ENCODE results near the gene LSMEM2.
"Not testable (repeated sequence)": the region's sequence is repeated elsewhere in the genome, so short reads cannot be mapped to it uniquely, and the experiment has no call there.

Gene LSMEM2

DNA sequence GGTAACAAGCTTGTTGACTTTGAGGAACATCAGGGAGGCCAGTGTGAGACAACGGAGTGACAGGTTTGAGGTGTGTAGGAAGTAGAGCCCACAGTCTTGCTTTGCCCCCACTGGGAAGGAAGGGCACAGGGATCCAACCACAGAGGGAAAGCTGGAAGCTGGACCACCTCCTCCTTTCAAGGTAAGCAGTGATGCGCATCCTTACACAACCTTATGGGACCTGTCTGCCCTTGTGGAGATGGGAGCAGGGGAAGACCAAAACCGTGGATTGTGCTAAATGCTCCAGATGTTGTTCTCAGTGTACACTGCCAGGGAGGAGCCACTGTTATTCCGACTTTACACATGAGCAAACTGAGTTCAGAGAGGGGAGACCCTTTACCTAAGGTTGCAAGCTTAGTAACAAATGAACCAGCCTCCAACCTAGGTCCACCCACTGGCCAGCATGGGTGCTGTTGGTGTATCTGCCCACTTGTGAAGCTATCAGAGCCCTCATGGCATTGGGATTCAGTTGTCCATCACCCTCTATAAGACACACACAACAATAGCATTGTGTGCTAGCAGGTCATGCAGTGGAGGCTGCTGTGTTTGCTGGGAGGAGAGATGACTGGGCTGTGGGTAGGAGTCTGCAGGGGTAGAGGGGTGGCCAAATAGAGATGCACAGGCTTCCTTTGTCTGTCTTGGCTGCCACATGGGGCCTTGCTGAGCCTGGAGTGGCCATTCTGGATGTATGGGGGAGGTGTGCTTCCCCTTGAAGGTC, 586 bp upstream of the LSMEM2 start:
- DNase-seq (ENCODE audit: low read depth): no peak

- no peak for DNase-seq (ENCODE audit: low read depth)
Observed at GRCh38 chr3:50279255-50280016, 549 bp downstream of the LSMEM2 start.

DNA sequence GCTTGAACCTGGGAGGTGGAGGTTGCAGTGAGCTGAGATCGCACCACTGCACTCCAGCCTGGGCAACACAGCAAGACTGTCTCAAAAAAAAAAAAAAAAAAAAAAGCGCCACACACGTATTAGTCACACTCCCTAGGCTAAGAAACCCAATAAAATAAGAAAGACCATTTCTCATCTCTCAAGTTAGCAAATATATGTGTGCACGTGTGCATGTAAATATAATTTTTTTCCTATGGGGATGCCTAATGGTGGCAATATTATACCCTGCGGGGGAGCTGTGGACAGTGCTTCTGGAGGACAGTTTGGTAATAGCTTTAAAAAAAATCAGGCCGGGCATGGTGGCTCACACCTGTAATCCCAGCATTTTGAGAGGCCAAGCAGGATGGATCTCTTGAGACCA, 5.2 kb downstream of the LSMEM2 start:
- DNase-seq (ENCODE audit: low read depth): not testable (repeated sequence)

- no peak for DNase-seq (ENCODE audit: low read depth)
Observed at GRCh38 chr3:50286322-50287227, 7.7 kb downstream of the LSMEM2 start.

- no peak for DNase-seq (ENCODE audit: low read depth)
Observed at GRCh38 chr3:50287262-50287661, 8.4 kb downstream of the LSMEM2 start.

GRCh38 chr3:50288387-50289007, 9.6 kb downstream of the LSMEM2 start:
- DNase-seq (ENCODE audit: low read depth): no peak

DNA sequence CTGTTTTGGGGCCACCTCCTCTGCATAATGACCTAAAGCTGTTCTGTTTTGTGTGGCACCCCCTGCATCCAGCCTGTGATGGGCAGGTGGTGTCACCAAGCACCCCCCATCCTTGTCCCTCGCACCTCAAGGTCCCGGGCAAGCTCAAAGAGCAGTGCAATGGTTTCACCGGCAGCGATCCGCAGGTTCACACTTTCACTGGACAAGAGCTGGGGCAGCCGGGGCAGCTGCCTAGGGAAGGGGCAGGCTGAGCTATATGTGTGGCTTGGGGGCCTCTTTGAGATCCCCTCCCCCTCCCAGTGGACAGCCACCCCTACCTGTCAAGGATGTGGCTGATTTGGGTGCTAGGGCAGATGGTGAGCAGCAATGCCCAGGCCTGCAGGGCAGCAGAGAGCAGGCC, 10.2 kb downstream of the LSMEM2 start:
- no peak for DNase-seq (ENCODE audit: low read depth)

GRCh38 chr3:50290161-50290641, 11.3 kb downstream of the LSMEM2 start:
- DNase-seq (ENCODE audit: low read depth): no peak

DNA sequence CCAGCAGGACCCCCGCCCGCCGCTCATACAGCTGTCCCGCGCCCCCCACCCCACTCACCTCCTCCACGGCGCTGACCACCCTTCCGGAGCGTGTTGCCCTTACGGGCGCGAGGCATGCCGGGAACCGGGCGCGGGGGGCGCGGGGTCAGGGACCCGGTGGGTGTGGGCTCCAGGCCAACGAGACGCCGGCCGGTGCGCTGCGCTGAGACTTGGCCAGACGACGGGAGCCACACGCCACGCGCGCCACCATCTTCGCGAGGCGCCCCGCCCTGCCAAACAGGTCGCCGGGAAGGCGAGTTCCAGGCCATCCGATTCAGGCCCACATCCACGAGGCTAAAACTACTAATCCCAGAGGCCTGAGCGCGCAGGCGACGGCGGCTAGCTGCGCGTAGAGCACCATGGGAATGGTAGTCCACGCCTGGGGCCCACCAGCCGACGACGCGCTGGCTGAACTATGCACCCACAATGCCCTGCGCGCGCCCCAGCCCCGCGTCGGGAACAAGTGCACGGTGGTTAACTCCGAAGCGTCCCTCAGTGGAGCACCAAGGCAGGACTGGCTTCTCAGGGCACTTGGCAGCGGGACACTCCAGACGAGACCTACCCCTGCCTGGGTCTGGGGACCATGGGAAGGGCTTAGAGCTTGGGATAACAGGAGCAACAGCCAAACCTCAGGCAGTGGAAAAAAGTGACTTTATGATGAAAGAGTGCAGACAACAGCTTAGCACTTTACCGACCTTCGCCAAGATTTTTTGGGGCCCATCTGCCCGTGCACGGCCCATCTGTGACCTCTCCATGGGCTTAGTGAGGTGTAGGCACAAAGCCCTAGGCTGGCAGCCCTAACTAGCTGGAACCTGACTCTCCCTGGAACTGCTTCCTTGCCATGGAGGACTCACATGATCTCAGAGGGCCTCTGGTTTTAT, 13.5 kb downstream of the LSMEM2 start, which contains the start of gene IFRD2:
Gene IFRD2, minus strand, starts transcription at position 271 of the 920 bp plus-strand sequence. Its CDS starts 155 bp downstream, at position 116.
- DNase-seq (ENCODE audit: low read depth): peak; percentile 95

GRCh38 chr3:50293079-50293801, 14.4 kb downstream of the LSMEM2 start:
- DNase-seq (ENCODE audit: low read depth): no peak

GRCh38 chr3:50294089-50294488, 15.2 kb downstream of the LSMEM2 start:
- no peak for DNase-seq (ENCODE audit: low read depth)

DNA sequence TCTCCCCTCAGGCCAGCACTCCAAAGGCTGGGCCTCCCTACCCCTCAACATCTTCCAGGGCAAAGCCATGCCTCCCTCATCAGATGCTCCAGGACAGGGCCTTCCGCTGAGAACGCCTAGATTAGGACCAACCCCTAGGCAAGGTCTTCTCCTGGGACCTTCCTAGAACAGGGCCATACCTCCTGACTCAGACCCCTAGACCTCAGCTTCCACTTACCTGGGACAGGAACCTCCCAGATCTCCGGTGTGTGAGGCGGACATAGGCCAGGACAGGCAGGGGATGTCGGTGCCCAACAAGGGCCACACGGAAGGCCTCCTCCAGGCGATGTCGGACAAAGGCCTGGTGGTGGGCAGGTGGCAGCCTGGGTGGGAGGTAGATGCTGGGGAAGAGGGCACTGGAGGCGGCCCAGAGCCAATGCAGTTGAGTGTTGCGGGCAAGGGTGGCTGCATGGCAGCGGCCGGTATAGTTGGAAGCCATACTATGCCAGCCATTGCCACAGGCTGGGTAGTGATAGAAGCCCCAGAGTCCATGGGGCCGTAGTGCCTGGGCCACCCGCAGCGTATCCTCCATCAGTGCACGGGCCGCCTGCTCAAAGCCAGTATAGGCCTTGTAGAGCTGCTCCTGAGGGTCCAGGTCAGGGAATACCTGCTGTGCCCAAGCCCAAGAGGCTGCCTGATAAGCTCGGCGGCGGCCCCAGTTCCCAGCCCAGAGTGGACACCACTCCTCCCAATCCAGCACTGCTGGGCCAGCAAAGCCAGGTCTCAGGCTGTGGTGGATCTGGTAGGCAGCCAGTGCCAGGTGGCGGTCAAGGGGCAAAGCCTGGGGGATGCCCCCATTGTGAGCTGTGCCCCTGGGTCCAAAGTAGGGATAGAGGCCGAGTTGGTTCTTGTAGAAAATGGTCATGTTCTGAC, 15.9 kb downstream of the LSMEM2 start:
- DNase-seq (ENCODE audit: low read depth): no peak

- DNase-seq (ENCODE audit: low read depth): no peak
Observed at GRCh38 chr3:50295553-50296431, 16.9 kb downstream of the LSMEM2 start.

GRCh38 chr3:50296721-50297383, 18.0 kb downstream of the LSMEM2 start:
- DNase-seq (ENCODE audit: low read depth): no peak

- no peak for DNase-seq (ENCODE audit: low read depth)
Observed at GRCh38 chr3:50297384-50297775, 18.5 kb downstream of the LSMEM2 start.

- DNase-seq (ENCODE audit: low read depth): peak; percentile 66
Observed at GRCh38 chr3:50297896-50298725, 19.2 kb downstream of the LSMEM2 start.

Measured in CMK (cell line).